ENCODE measurements around the gene NBL1.
"Not testable (repeated sequence)": the region's sequence is repeated elsewhere in the genome, so short reads cannot be mapped to it uniquely, and the experiment has no call there.

Gene NBL1

GRCh38 chr1:19622204-19622603 is 21.9 kb upstream of the NBL1 start:
- no peak for DNase-seq

- no peak for DNase-seq
Observed at GRCh38 chr1:19623523-19623922, 20.6 kb upstream of the NBL1 start.

GRCh38 chr1:19625291-19625937 is 18.7 kb upstream of the NBL1 start:
- no peak for DNase-seq

- peak in 5 of 14 donors; percentile 12 to 53 (median 22) for DNase-seq
Observed at GRCh38 chr1:19628879-19629278, 15.2 kb upstream of the NBL1 start.

- DNase-seq = no peak
Observed at GRCh38 chr1:19629357-19629756, 14.8 kb upstream of the NBL1 start.

GRCh38 chr1:19630192-19630591 is 13.9 kb upstream of the NBL1 start:
- not testable (repeated sequence) for DNase-seq

- no peak for DNase-seq
Observed at GRCh38 chr1:19630720-19631395, 13.3 kb upstream of the NBL1 start.

- DNase-seq = no peak
Observed at GRCh38 chr1:19632211-19632610, 11.9 kb upstream of the NBL1 start.

GRCh38 chr1:19633106-19633505 is 11.0 kb upstream of the NBL1 start:
- no peak for DNase-seq

GRCh38 chr1:19635064-19635463 is 9.0 kb upstream of the NBL1 start:
- not testable (repeated sequence) for DNase-seq

GRCh38 chr1:19635646-19636045 is 8.5 kb upstream of the NBL1 start:
- DNase-seq = no peak

- no peak for DNase-seq
Observed at GRCh38 chr1:19636065-19636464, 8.0 kb upstream of the NBL1 start.

GRCh38 chr1:19636749-19637148 is 7.4 kb upstream of the NBL1 start:
- DNase-seq = not testable (repeated sequence)

GRCh38 chr1:19637606-19638005 is 6.5 kb upstream of the NBL1 start:
- DNase-seq = no peak

- not testable (repeated sequence) for DNase-seq
Observed at GRCh38 chr1:19639228-19639627, 4.9 kb upstream of the NBL1 start.

- no peak for DNase-seq
Observed at GRCh38 chr1:19639999-19640362, 4.1 kb upstream of the NBL1 start.

GRCh38 chr1:19640363-19641316 is 3.5 kb upstream of the NBL1 start:
- no peak for DNase-seq

- DNase-seq = no peak
Observed at GRCh38 chr1:19643121-19643520, 990 bp upstream of the NBL1 start.

- DNase-seq = no peak
Observed at GRCh38 chr1:19644395-19644680, 227 bp downstream of the NBL1 start.

- DNase-seq = peak in 4 of 14 donors; percentile 13 to 53 (median 18)
Observed at GRCh38 chr1:19644681-19645410, 735 bp downstream of the NBL1 start.

GRCh38 chr1:19645411-19646251 is 1.5 kb downstream of the NBL1 start:
- DNase-seq = no peak

Data from C1 segment of cervical spinal cord (tissue), 14 donors.